ENCODE measurements around the gene OMP. TPM values are rescaled to one million over a fixed set of nuclear protein-coding genes. Genes with fewer than 3 reads are reported as not detected.

OMP gene
- total RNA-seq, 1 experiment from 2014 or later: not detected

GRCh38 chr11:77093056-77093891 is 9.4 kb upstream of the OMP start (continued):
- TF ChIP-seq HMGXB4 (CRISPR knock-in tag; IDR thresholded peaks at IDR 0.05) (no peak), ARID4B (CRISPR knock-in tag; IDR thresholded peaks at IDR 0.05; ENCODE audit: borderline replicate concordance) (no peak), SOX15 (CRISPR knock-in tag; IDR thresholded peaks at IDR 0.05) (no peak), NR1H2 (CRISPR knock-in tag; IDR thresholded peaks at IDR 0.05) (no peak), ZNF425 (CRISPR knock-in tag; conservative IDR thresholded peaks at IDR 0.05) (no peak), NFYB (CRISPR knock-in tag; conservative IDR thresholded peaks at IDR 0.05; ENCODE audit: low read depth) (no peak), CREM (CRISPR knock-in tag; IDR thresholded peaks at IDR 0.05) (no peak), HMGA2 (CRISPR knock-in tag; IDR thresholded peaks at IDR 0.05) (no peak)

GRCh38 chr11:77093987-77094840 is 8.4 kb upstream of the OMP start:
- CTCF ChIA-PET: interaction anchor here (2.5 kb wide), 1 partner anchor 19 kb away, joined by 7 read pairs; no protein-coding TSS in a partner anchor
- ATAC-seq: no peak
- H3K36me3 Mint-ChIP-seq: peaks cover 3% of the 10 kb centered on the region; the same call in 1 of the 2 replicates
- H3K4me1 Mint-ChIP-seq: peaks cover 7% of the 10 kb centered on the region
- no peak for DNase-seq (ENCODE audit: low spot score)
- POLR2A ChIA-PET: no interaction called here
- H3K9me3 Mint-ChIP-seq: no peaks in the 10 kb centered on the region
- no peaks in the 10 kb centered on the region for H3K27me3 Mint-ChIP-seq (ENCODE audit: low read depth)
- no peak for TF ChIP-seq PRRX2 (CRISPR knock-in tag; IDR thresholded peaks at IDR 0.05)
- no peak for TF ChIP-seq RELA (CRISPR knock-in tag; IDR thresholded peaks at IDR 0.05; ENCODE audit: borderline replicate concordance)
- no peak for TF ChIP-seq ZNF138 (CRISPR knock-in tag; conservative IDR thresholded peaks at IDR 0.05)
- TF ChIP-seq CTCF (IDR thresholded peaks at IDR 0.05): no peak
- no peak for TF ChIP-seq ZNF512 (CRISPR knock-in tag; IDR thresholded peaks at IDR 0.05; ENCODE audit: borderline replicate concordance)
- no peak for TF ChIP-seq E2F5 (CRISPR knock-in tag; IDR thresholded peaks at IDR 0.05)
- no peak for TF ChIP-seq TEAD4 (CRISPR knock-in tag; IDR thresholded peaks at IDR 0.05)
- TF ChIP-seq GRHL2 (CRISPR knock-in tag; IDR thresholded peaks at IDR 0.05; ENCODE audit: insufficient replicate concordance, severe bottlenecking): no peak
- no peak for TF ChIP-seq ZNF423 (CRISPR knock-in tag; IDR thresholded peaks at IDR 0.05)
- no peak overlapping the region for H3K27ac Mint-ChIP-seq
- no peak overlapping the region for H3K4me3 Mint-ChIP-seq
